IMR-90 (cell line): ENCODE measurements around the gene PLA2G2E. TPM values are rescaled to one million over a fixed set of nuclear protein-coding genes. Genes with fewer than 3 reads are reported as not detected.

Experiments
- ATAC-seq: fragments of 200-7000 bp; cut with Tn5 transposase; 2 replicates; pipeline ENCODE4 v1.9.1; 2020; ENCODE audit warnings: low read depth, mild to moderate bottlenecking, moderate library complexity
- BruUV-seq: library from RNA; stranded (reverse); fragments of 400-500 nt; replicated peaks from 2 replicates; lab custom pipeline; 2021; lab: Mats Ljungman, UMichigan
- CTCF ChIA-PET: fragments of 300-600 bp; formaldehyde crosslinking; extraction: SDS; loops from one replicate; lab custom pipeline; 2021; ENCODE audit warnings: antibody characterized with exemption; lab: Yijun Ruan, JAX
- POLR2A ChIA-PET: fragments of 300-600 bp; sonication (Branson Sonifier 250); formaldehyde crosslinking; loops from one replicate; lab custom pipeline; 2022; ENCODE audit warnings: antibody characterized with exemption; ENCODE audit not compliant: unreplicated experiment; lab: Charles Lee
- DNase-seq: peaks from one replicate; pipeline ENCODE4 v3.0.0; 2013
- H2AFZ ChIP-seq: replicated peaks from 2 replicates; pipeline ENCODE3; 2013; ENCODE audit warnings: low read length, mild to moderate bottlenecking; ENCODE audit not compliant: poor library complexity
- H2AK5ac ChIP-seq: 2 replicates; pipeline ENCODE4 v1.6.1; 2013; ENCODE audit warnings: low read depth, low read length, inconsistent platforms
- H2AK9ac ChIP-seq: replicated peaks from 2 replicates; pipeline ENCODE3; 2013; ENCODE audit warnings: mild to moderate bottlenecking, low read depth, low read length, moderate library complexity; ENCODE audit not compliant: poor library complexity
- H2BK120ac ChIP-seq: 2 replicates; pipeline ENCODE4 v1.6.1; 2013; ENCODE audit warnings: low read depth, low read length, inconsistent platforms
- H2BK15ac ChIP-seq: 3 replicates; pipeline ENCODE4 v1.6.1; 2013; ENCODE audit warnings: low read depth, low read length, inconsistent platforms
- H2BK20ac ChIP-seq: 2 replicates; pipeline ENCODE4 v1.6.1; 2013; ENCODE audit warnings: low read depth, mild to moderate bottlenecking, inconsistent platforms, low read length, moderate library complexity
- H2BK5ac ChIP-seq: 2 replicates; pipeline ENCODE4 v1.6.1; 2013; ENCODE audit warnings: mild to moderate bottlenecking, low read depth, low read length, inconsistent platforms; ENCODE audit not compliant: poor library complexity, severe bottlenecking
- H3K14ac ChIP-seq: replicated peaks from 2 replicates; pipeline ENCODE4 v1.6.1; 2013; ENCODE audit warnings: low read depth, low read length, inconsistent platforms
- H3K18ac ChIP-seq: 2 replicates; pipeline ENCODE4 v1.6.1; 2013; ENCODE audit warnings: low read depth, low read length, control low read depth
- H3K23ac ChIP-seq: 2 replicates; pipeline ENCODE4 v1.6.1; 2013; ENCODE audit warnings: low read depth, low read length, inconsistent platforms
- H3K27ac ChIP-seq: 2 replicates; pipeline ENCODE4 v1.5.1; 2013; ENCODE audit warnings: mild to moderate bottlenecking, control low read depth, low read length; ENCODE audit not compliant: insufficient read depth
- H3K27me3 ChIP-seq: 2 replicates; pipeline ENCODE4 v1.6.1; 2013; ENCODE audit warnings: low read length; ENCODE audit not compliant: control insufficient read depth, insufficient read depth
- H3K36me3 ChIP-seq: 2 replicates; pipeline ENCODE4 v1.6.1; 2013; ENCODE audit warnings: low read length, mixed read lengths; ENCODE audit not compliant: control insufficient read depth, insufficient read depth
- H3K4ac ChIP-seq: 2 replicates; pipeline ENCODE4 v1.6.1; 2013; ENCODE audit warnings: low read depth, low read length, inconsistent platforms
- H3K4me1 ChIP-seq: 2 replicates; pipeline ENCODE4 v1.6.1; 2013; ENCODE audit warnings: low read length, mixed read lengths; ENCODE audit not compliant: control insufficient read depth, insufficient read depth
- H3K4me2 ChIP-seq: 2 replicates; pipeline ENCODE4 v1.6.1; 2013; ENCODE audit warnings: low read depth, mild to moderate bottlenecking, control low read depth, low read length, moderate library complexity
- H3K4me3 ChIP-seq: 2 replicates; pipeline ENCODE4 v1.5.1; 2013; ENCODE audit warnings: low read depth, mild to moderate bottlenecking, control low read depth, low read length, moderate library complexity; ENCODE audit not compliant: insufficient read depth
- H3K56ac ChIP-seq: 2 replicates; pipeline ENCODE4 v1.6.1; 2013; ENCODE audit warnings: low read length, inconsistent platforms; ENCODE audit not compliant: insufficient read depth; ENCODE audit errors: extremely low read depth
- H3K79me1 ChIP-seq, 2 experiments: 2 replicates each; pipeline ENCODE4 v1.6.1; 2013; ENCODE audit warnings: low read length in 2 of 2, inconsistent platforms in 1 of 2, low read depth in 1 of 2
- H3K9ac ChIP-seq: 2 replicates; pipeline ENCODE4 v1.6.1; 2013; ENCODE audit warnings: low read depth, low read length, control low read depth
- H3K9me1 ChIP-seq: 2 replicates; pipeline ENCODE4 v1.6.1; 2013; ENCODE audit warnings: low read length, inconsistent platforms; ENCODE audit not compliant: insufficient read depth
- H3K9me3 ChIP-seq: 2 replicates; pipeline ENCODE4 v1.6.1; 2013; ENCODE audit warnings: low read length; ENCODE audit not compliant: control insufficient read depth, insufficient read depth
- H4K20me1 ChIP-seq: 2 replicates; pipeline ENCODE4 v1.6.1; 2013; ENCODE audit warnings: low read length, inconsistent platforms; ENCODE audit not compliant: insufficient read depth
- H4K5ac ChIP-seq: 2 replicates; pipeline ENCODE4 v1.6.1; 2013; ENCODE audit warnings: mild to moderate bottlenecking, low read depth, low read length, control low read depth
- H4K8ac ChIP-seq, 2 experiments: 2 replicates each; pipeline ENCODE4 v1.6.1; 2013; ENCODE audit warnings: low read depth in 2 of 2, low read length in 2 of 2, control low read depth in 1 of 2, inconsistent platforms in 1 of 2
- H4K91ac ChIP-seq: 2 replicates; pipeline ENCODE4 v1.6.1; 2013; ENCODE audit warnings: low read depth, low read length, inconsistent platforms; ENCODE audit not compliant: insufficient read depth
- BHLHE40 ChIP-seq: fragments of 150-350 bp; IDR thresholded peaks from 2 replicates; pipeline ENCODE4 v1.6.1; 2016; ENCODE audit warnings: mild to moderate bottlenecking, low read depth, low read length
- CEBPB ChIP-seq: IDR thresholded peaks from 2 replicates; pipeline ENCODE4 v1.6.1; 2012; ENCODE audit warnings: low read depth, low read length, improper control_type of control experiment
- CHD1 ChIP-seq: IDR thresholded peaks from 2 replicates; pipeline ENCODE4 v1.6.1; 2012; ENCODE audit warnings: low read depth, low read length, improper control_type of control experiment
- FOS ChIP-seq: fragments of 150-350 bp; IDR thresholded peaks from 2 replicates; pipeline ENCODE4 v1.6.1; 2016; ENCODE audit warnings: low read depth, low read length
- MAFK ChIP-seq: IDR thresholded peaks from 2 replicates; pipeline ENCODE4 v1.6.1; 2012; ENCODE audit warnings: low read depth, low read length, improper control_type of control experiment
- MAZ ChIP-seq: IDR thresholded peaks from 2 replicates; pipeline ENCODE4 v1.6.1; 2012; ENCODE audit warnings: low read depth, mild to moderate bottlenecking, low read length, improper control_type of control experiment, moderate library complexity, borderline replicate concordance
- MXI1 ChIP-seq: IDR thresholded peaks from 2 replicates; pipeline ENCODE4 v1.6.1; 2012; ENCODE audit warnings: low read depth, mild to moderate bottlenecking, low read length, moderate library complexity, borderline replicate concordance
- NFE2L2 ChIP-seq: fragments of 150-350 bp; IDR thresholded peaks from 2 replicates; pipeline ENCODE4 v1.6.1; 2016; ENCODE audit warnings: low read depth, mild to moderate bottlenecking, low read length
- POLR2A ChIP-seq: IDR thresholded peaks from 2 replicates; pipeline ENCODE4 v1.6.1; 2012; ENCODE audit warnings: mild to moderate bottlenecking, low read depth, low read length
- RAD21 ChIP-seq: IDR thresholded peaks from 2 replicates; pipeline ENCODE4 v1.6.1; 2012; ENCODE audit warnings: low read length, improper control_type of control experiment
- RCOR1 ChIP-seq: IDR thresholded peaks from 2 replicates; pipeline ENCODE4 v1.6.1; 2012; ENCODE audit warnings: mild to moderate bottlenecking, low read length, improper control_type of control experiment; ENCODE audit not compliant: insufficient replicate concordance
- RFX5 ChIP-seq: IDR thresholded peaks from 2 replicates; pipeline ENCODE4 v1.8.0; 2012; ENCODE audit warnings: low read depth, mild to moderate bottlenecking, low read length, moderate library complexity
- SMC3 ChIP-seq: fragments of 150-350 bp; IDR thresholded peaks from 2 replicates; pipeline ENCODE4 v1.6.1; 2016; ENCODE audit warnings: low read depth, mild to moderate bottlenecking, antibody characterized with exemption, low read length, moderate library complexity
- USF2 ChIP-seq: fragments of 150-350 bp; IDR thresholded peaks from 2 replicates; pipeline ENCODE4 v1.6.1; 2017; ENCODE audit warnings: mild to moderate bottlenecking, antibody characterized with exemption, low read length, low read depth
- WGBS, 2 experiments: methylation state at CpG; one replicate each; pipeline versions ENCODE4 v1.1.5 to v1.1.7; 2013; ENCODE audit warnings: missing lambda C conversion rate in 2 of 2; ENCODE audit not compliant: insufficient read length in 1 of 2; ENCODE audit errors: extremely low coverage in 2 of 2; 5-methylcytosine and 5-hydroxymethylcytosine counted together
- dilution Hi-C: fragments of 300-500 bp; cut with HindIII; formaldehyde crosslinking; loops from one replicate; pipeline ENCODE4 v1.14.3; 2018; ENCODE audit warnings: low sequenced_read_pairs; ENCODE audit not compliant: unreplicated experiment
- in situ Hi-C: fragments of 300-500 bp; cut with MboI; formaldehyde crosslinking; loops from 3 replicates; pipeline ENCODE4 v1.14.3; 2019; ENCODE audit warnings: low sequenced_read_pairs, inconsistent platforms, mixed read lengths
- intact Hi-C: fragments of 100-400 bp; cut with micrococcal nuclease; formaldehyde crosslinking; loops from 2 replicates; pipeline ENCODE4 v1.10.0; 2022
- polyA plus RNA-seq, 3 experiments: library from polyadenylated mRNA; depleted of rRNA; stranded (reverse); fragments of >200 nt; gene quantifications; 2 replicates each; pipeline ENCODE4 v1.2.3, GENCODE V29; 2012; ENCODE audit warnings: low replicate concordance in 1 of 3
- total RNA-seq: library from RNA; depleted of rRNA; stranded (reverse); fragments of >200 nt; gene quantifications from 2 replicates; pipeline ENCODE4 v1.2.3, GENCODE V29; 2012
- TF ChIP-seq, protein P1 (sequence below): fragments of 150-350 bp; IDR thresholded peaks from 2 replicates; pipeline ENCODE4 v1.6.1; 2016; ENCODE audit warnings: low read depth, mild to moderate bottlenecking, low read length, moderate library complexity, borderline replicate concordance
- TF ChIP-seq, protein P2 (sequence below): conservative IDR thresholded peaks from 2 replicates; pipeline ENCODE4 v1.5.1; 2012; ENCODE audit warnings: mild to moderate bottlenecking, low read depth, low read length, improper control_type of control experiment

Gene PLA2G2E
- total and polyA plus RNA-seq, 2 of the 4 experiments (the other 2 are of a cell fraction), result not detected

- no peaks in the 10 kb centered on the region for H3K27me3 ChIP-seq
- no peak overlapping the region for H3K18ac ChIP-seq
- in situ Hi-C loops (no loop called here), dilution Hi-C loops (no loop called here), intact Hi-C loops (loop anchor here (10.0 kb wide), 1 partner anchor 223 kb away; the partner anchor contains the start of gene HTR6)
- H3K56ac ChIP-seq, result no peak overlapping the region
- H4K91ac ChIP-seq, result no peak overlapping the region
- no peak overlapping the region for H3K23ac ChIP-seq
- H2AK5ac ChIP-seq, result no peak overlapping the region
- H3K27ac ChIP-seq, result no peak overlapping the region
- no peak overlapping the region for H3K14ac ChIP-seq
- no peak overlapping the region for H3K4ac ChIP-seq
- ATAC-seq (no peak), DNase-seq (no peak)
- no peak overlapping the region for H2BK5ac ChIP-seq
- H2BK15ac ChIP-seq, result no peak overlapping the region
- no peak for TF ChIP-seq RAD21
- no peak for TF ChIP-seq MAFK
- TF ChIP-seq POLR2A, result no peak
- no peak for TF ChIP-seq CHD1
- no peak for TF ChIP-seq FOS
- no peak for TF ChIP-seq RFX5
- no peak for TF ChIP-seq RCOR1
- no peak for TF ChIP-seq USF2
- TF ChIP-seq BHLHE40, result no peak
- TF ChIP-seq CEBPB, result no peak
- TF ChIP-seq, protein P1, sequence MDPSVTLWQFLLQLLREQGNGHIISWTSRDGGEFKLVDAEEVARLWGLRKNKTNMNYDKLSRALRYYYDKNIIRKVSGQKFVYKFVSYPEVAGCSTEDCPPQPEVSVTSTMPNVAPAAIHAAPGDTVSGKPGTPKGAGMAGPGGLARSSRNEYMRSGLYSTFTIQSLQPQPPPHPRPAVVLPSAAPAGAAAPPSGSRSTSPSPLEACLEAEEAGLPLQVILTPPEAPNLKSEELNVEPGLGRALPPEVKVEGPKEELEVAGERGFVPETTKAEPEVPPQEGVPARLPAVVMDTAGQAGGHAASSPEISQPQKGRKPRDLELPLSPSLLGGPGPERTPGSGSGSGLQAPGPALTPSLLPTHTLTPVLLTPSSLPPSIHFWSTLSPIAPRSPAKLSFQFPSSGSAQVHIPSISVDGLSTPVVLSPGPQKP, result no peak
- TF ChIP-seq SMC3, result no peak
- no peak for TF ChIP-seq NFE2L2
- TF ChIP-seq, protein P2, sequence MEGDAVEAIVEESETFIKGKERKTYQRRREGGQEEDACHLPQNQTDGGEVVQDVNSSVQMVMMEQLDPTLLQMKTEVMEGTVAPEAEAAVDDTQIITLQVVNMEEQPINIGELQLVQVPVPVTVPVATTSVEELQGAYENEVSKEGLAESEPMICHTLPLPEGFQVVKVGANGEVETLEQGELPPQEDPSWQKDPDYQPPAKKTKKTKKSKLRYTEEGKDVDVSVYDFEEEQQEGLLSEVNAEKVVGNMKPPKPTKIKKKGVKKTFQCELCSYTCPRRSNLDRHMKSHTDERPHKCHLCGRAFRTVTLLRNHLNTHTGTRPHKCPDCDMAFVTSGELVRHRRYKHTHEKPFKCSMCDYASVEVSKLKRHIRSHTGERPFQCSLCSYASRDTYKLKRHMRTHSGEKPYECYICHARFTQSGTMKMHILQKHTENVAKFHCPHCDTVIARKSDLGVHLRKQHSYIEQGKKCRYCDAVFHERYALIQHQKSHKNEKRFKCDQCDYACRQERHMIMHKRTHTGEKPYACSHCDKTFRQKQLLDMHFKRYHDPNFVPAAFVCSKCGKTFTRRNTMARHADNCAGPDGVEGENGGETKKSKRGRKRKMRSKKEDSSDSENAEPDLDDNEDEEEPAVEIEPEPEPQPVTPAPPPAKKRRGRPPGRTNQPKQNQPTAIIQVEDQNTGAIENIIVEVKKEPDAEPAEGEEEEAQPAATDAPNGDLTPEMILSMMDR, result no peak
- TF ChIP-seq MXI1, result no peak
- TF ChIP-seq MAZ, result no peak
- peaks cover 66% of the 10 kb centered on the region; the same call in 1 of the 2 replicates for H4K20me1 ChIP-seq
- H3K4me3 ChIP-seq, result no peak overlapping the region
- no peak overlapping the region for H4K8ac ChIP-seq
- H2BK20ac ChIP-seq, result no peak overlapping the region
- H3K4me1 ChIP-seq, result peaks cover 9% of the 10 kb centered on the region
- peaks cover 21% of the 10 kb centered on the region for H3K9me1 ChIP-seq
- POLR2A ChIA-PET, result no interaction called here
- no peaks in the 10 kb centered on the region for H3K9me3 ChIP-seq
- no TSS peak for BruUV-seq
- H3K4me2 ChIP-seq, result no peak overlapping the region
- H3K9ac ChIP-seq, result no peak overlapping the region
- H2AK9ac ChIP-seq, result no peak overlapping the region
- H2AFZ ChIP-seq, result no peak overlapping the region
- 100% methylated on average over 1 of the region's 1 CpG; no CpG with 5 or more reads in 1 of the 2 experiments for WGBS, 2 experiments
- peaks cover 8% of the 10 kb centered on the region for H3K36me3 ChIP-seq
- no peak overlapping the region for H2BK120ac ChIP-seq
- peaks cover 41 to 75% of the 10 kb centered on the region in 2 experiments for H3K79me1 ChIP-seq
- no peak overlapping the region for H4K5ac ChIP-seq
- CTCF ChIA-PET, result no interaction called here
Observed at GRCh38 chr1:19888112-19888511, 35.3 kb downstream of the PLA2G2E start.
